GM18858 (cell line): ENCODE data around the gene LRRC4B.
"Not testable (repeated sequence)": the region's sequence is repeated elsewhere in the genome, so short reads cannot be mapped to it uniquely, and the experiment has no call there.

Experiments
- ATAC-seq: cut with Tn5 transposase; IDR thresholded peaks from one replicate; pipeline ENCODE4 v1.9.1; 2021; ENCODE audit not compliant: unreplicated experiment

LRRC4B gene, protein sequence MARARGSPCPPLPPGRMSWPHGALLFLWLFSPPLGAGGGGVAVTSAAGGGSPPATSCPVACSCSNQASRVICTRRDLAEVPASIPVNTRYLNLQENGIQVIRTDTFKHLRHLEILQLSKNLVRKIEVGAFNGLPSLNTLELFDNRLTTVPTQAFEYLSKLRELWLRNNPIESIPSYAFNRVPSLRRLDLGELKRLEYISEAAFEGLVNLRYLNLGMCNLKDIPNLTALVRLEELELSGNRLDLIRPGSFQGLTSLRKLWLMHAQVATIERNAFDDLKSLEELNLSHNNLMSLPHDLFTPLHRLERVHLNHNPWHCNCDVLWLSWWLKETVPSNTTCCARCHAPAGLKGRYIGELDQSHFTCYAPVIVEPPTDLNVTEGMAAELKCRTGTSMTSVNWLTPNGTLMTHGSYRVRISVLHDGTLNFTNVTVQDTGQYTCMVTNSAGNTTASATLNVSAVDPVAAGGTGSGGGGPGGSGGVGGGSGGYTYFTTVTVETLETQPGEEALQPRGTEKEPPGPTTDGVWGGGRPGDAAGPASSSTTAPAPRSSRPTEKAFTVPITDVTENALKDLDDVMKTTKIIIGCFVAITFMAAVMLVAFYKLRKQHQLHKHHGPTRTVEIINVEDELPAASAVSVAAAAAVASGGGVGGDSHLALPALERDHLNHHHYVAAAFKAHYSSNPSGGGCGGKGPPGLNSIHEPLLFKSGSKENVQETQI

GRCh38 chr19:50567882-50568727, at the start of gene LRRC4B:
TSS of gene LRRC4B (minus strand) at chr19:50568435. CDS start at chr19:50548838, 19,597 bp downstream.
- ATAC-seq: no peak

DNA sequence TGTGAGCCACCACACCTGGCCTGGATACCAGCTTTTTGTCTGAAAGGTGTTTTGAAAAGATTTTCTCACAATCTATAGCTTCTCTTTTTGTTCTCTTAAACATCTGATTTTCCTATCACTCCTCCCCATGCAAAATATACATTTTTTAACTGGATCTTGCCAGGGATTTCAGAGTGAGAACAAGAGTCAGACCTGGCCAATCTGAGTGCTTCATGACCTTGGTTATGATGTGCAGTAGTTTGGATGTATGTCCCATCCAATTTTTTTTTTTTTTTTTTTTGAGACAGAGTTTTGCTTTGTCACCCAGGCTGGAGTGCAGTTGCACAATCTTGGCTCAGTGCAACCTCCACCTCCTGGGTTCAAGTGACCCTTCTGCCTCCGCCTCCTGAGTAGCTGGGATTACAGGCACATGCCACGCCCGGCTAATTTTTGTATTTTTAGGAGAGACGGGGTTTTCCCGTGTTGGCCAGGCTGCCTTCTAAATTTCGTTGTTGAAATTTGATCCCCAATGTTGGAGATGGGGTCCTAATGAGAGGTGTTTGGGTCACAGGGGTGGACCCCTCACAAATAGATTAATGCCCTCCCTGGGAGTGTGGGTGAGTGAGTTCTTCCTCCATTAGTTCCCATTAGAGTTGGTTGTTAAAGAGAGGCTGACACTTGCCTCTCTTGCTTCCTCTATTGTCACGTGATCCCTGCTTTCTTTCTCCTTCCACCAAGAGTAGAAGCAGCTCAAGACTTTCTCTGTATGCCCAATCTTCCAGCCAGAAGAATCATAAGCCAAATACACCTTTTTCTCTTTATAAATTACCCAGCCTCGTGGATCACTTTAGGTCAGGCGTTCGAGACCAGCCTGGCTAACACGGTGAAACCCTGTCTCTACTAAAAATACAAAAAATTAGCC, 44.5 kb upstream of the LRRC4B start:
- not testable (repeated sequence) for ATAC-seq

DNA sequence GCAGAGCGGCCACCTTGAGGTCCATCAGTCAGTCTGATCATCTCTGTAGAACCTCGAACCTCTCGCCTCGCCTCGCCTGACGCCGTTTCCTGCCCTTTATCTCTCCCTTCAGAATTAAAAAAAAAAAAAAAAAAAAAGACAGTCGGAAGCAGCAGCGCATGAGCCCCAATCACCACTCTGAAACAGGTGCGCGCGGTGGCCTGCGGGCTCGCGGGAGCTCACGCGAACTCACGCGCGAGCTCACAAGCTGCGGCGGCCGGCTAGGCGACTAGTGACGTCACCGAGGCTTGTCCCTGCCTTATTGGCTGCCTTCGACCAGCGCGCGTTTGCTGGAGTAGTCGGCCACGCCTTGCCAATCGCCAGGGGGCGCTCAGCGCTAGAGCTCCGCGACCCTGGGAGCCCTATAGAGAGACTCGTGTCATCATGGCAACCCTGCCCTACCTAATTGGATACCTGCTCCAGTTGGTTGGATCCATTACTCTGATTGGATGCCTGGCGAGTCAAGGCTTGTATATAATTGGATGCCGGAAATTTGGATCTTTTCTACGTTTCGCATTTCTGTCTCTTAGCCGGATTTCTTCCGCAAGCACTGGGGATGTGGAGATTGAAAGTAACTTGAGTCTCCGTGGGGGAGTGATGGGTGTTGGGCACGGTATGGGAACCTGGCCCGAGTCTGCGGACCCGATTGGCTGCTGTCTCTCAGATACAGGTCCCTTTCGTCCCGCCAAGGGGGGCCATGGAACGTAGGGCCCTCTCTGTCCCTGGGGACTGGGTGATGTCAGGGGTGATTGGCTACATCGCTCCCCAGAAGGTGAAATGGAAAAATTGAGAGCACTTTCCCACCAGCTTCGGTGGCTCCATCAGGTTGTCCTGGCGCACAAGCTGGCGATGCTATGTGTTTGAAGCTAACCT, 39.9 kb upstream of the LRRC4B start:
- no peak for ATAC-seq

DNA sequence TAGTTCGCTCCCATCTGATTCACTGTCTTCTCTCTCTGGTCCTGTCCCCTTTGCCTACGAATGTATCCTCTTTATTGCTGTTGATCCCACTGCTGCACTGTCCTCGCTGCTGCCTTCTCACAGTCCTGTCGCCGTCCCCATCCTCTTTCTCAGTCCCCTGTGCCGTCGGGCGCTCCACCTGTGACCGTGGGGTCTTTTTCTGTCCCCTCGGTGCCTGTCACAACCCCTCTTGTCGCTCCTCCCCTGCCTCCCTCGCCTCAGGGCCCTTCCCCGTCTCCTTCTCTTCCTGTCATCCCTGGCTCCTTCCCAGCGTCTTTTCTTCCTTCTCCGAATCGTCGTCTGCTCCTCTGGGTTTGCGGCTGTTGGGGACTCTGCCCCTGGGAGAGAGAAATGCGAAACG, 39.2 kb upstream of the LRRC4B start:
- ATAC-seq: no peak

DNA sequence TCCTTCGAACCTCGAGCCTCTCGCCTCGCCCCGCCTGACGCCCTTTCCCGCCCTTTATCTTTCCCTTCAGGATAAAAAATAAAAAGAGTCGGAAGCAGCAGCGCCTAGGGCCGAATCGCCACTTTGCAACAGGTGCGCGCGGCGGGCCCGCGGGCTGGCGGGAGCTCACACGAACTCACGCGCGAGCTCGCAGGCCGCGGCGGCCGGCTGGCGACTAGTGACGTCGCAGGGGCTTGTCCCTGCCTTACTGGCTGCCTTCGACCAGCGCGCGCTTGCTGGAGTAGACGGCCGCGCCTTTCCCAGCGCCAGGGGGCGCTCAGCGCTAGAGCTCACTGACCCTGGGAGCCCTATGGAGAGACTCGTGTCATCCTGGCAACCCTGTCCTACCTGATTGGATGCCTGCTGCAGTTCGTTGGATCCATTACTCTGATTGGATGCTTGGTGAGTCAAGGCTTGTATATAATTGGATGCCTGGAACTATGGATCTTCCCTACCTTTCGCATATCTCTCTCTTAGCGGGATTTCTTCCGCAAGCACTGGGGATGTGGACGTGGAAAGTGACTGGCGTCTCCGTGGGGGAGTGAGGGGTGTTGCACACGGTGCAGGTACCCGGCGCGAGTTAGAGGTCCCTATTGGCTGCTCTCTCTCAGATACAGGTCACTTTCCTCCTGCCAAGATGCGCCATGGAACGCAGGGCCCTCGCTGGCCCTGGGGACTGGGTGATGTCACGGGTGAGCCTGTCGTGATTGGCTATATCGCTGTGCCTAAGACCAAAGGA, 38.0 kb upstream of the LRRC4B start:
- ATAC-seq: not testable (repeated sequence)

GRCh38 chr19:50604264-50605073, 36.2 kb upstream of the LRRC4B start:
- not testable (repeated sequence) for ATAC-seq

GRCh38 chr19:50602935-50603334, 34.7 kb upstream of the LRRC4B start:
- no peak for ATAC-seq

GRCh38 chr19:50602496-50602895, 34.3 kb upstream of the LRRC4B start:
- no peak for ATAC-seq

- no peak for ATAC-seq
These were observed 33.8 kb upstream of the LRRC4B start for GRCh38 chr19:50602089-50602422.

DNA sequence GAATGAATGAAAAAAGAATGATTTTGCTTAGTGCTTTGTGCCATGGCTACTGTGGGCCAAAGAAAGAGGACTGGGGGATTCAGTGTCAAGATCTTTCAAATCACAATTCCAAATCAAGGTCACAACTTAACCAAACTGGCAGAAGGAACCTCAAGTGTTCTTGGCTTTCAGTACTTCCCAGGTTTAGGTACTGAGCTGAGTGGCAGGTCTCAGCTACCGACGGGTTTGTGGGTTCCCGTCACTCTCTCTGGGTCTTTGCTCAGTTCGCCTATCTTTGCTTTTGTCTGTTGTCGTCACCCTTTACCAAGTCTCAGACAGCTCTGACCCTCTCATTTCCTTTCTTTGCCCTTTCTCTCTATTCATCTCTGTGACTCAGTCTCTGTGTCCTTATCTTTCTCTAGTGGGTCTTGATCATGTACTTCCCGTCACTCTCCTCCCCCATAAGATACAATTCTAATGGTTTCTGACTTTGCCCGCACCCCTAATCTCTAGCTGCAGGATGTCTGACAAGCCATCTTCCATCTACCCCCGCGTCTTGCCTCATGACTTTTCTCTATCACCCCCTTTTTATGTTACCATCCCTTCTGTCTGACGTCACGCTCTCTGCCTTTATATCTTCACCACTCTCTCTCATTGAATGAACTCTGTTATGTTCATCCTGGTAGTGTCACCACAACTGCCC, 33.3 kb upstream of the LRRC4B start:
- ATAC-seq: no peak

- no peak for ATAC-seq
These were observed 31.2 kb upstream of the LRRC4B start for GRCh38 chr19:50599427-50599826.

- ATAC-seq: no peak
These were observed 22.0 kb upstream of the LRRC4B start for GRCh38 chr19:50590191-50590590.

- ATAC-seq: not testable (repeated sequence)
These were observed 13.8 kb upstream of the LRRC4B start for GRCh38 chr19:50581795-50582660.

GRCh38 chr19:50580970-50581634, 12.9 kb upstream of the LRRC4B start:
- no peak for ATAC-seq

- no peak for ATAC-seq
These were observed 12.0 kb upstream of the LRRC4B start for GRCh38 chr19:50580240-50580639.

- not testable (repeated sequence) for ATAC-seq
These were observed 8.5 kb upstream of the LRRC4B start for GRCh38 chr19:50576769-50577168.
